Keratinocyte (primary cell): Measurements from ENCODE around the gene IFT122. TPM values are rescaled to one million over a fixed set of nuclear protein-coding genes. Genes with fewer than 3 reads are reported as not detected.

Experiments used
- DNase-seq: peaks from one replicate; pipeline ENCODE4 v3.0.0-alpha.2; 2011; ENCODE audit warnings: low read depth, missing footprints, low spot score
- FAIRE-seq: peaks from 2 replicates; lab custom pipeline; 2011; peaks lifted over from hg19 to GRCh38; lab: Jason Lieb, UNC
- H2AFZ ChIP-seq: 2 replicates; pipeline ENCODE4 v1.6.0; 2012; ENCODE audit warnings: low read length, control low read depth, inconsistent platforms; ENCODE audit not compliant: control insufficient read depth
- H3K27ac ChIP-seq: 2 replicates; pipeline ENCODE4 v1.5.1; 2011; ENCODE audit warnings: low read length; ENCODE audit not compliant: control insufficient read depth, insufficient read depth
- H3K27me3 ChIP-seq: 3 replicates; pipeline ENCODE4 v1.6.0; 2011; ENCODE audit warnings: low read length; ENCODE audit not compliant: control insufficient read depth, insufficient read depth; ENCODE audit errors: extremely low read depth
- H3K36me3 ChIP-seq, 2 experiments: 2 replicates in 1 of 2; 3 replicates in 1 of 2; pipeline ENCODE4 v1.5.1; 2011; ENCODE audit warnings: low read length in 2 of 2, mild to moderate bottlenecking in 1 of 2; ENCODE audit not compliant: control insufficient read depth in 2 of 2, insufficient read depth in 2 of 2; ENCODE audit errors: extremely low read depth in 1 of 2
- H3K4me1 ChIP-seq: 3 replicates; pipeline ENCODE4 v1.5.1; 2011; ENCODE audit warnings: low read length; ENCODE audit not compliant: control insufficient read depth, insufficient read depth; ENCODE audit errors: extremely low read depth
- H3K4me2 ChIP-seq: 3 replicates; pipeline ENCODE4 v1.6.0; 2011; ENCODE audit warnings: low read depth, low read length; ENCODE audit not compliant: control insufficient read depth, insufficient read depth; ENCODE audit errors: extremely low read depth
- H3K4me3 ChIP-seq, 3 experiments: fragments of 200-600 bp in 1 of 3; sonication (generic) in 1 of 3; 2 replicates in 2 of 3; 3 replicates in 1 of 3; pipeline ENCODE4 v1.5.1; 2011 to 2016; ENCODE audit warnings: low read length in 3 of 3, mild to moderate bottlenecking in 3 of 3, control low read depth in 2 of 3, inconsistent platforms in 1 of 3, low read depth in 1 of 3, mixed read lengths in 1 of 3, mixed run types in 1 of 3, moderate library complexity in 1 of 3; ENCODE audit not compliant: control insufficient read depth in 2 of 3, insufficient read depth in 2 of 3; ENCODE audit errors: extremely low read depth in 1 of 3
- H3K79me2 ChIP-seq: 2 replicates; pipeline ENCODE4 v1.6.0; 2012; ENCODE audit warnings: low read length; ENCODE audit not compliant: control insufficient read depth, insufficient read depth
- H3K9ac ChIP-seq: 3 replicates; pipeline ENCODE4 v1.6.0; 2011; ENCODE audit warnings: low read length; ENCODE audit not compliant: control insufficient read depth, insufficient read depth; ENCODE audit errors: extremely low read depth
- H3K9me1 ChIP-seq: 3 replicates; pipeline ENCODE4 v1.6.0; 2011; ENCODE audit warnings: low read length; ENCODE audit not compliant: control insufficient read depth, insufficient read depth; ENCODE audit errors: extremely low read depth
- H3K9me3 ChIP-seq: 2 replicates; pipeline ENCODE4 v1.5.1; 2012; ENCODE audit warnings: low read depth, low read length; ENCODE audit not compliant: control insufficient read depth
- H4K20me1 ChIP-seq: 3 replicates; pipeline ENCODE4 v1.6.0; 2011; ENCODE audit warnings: low read length; ENCODE audit not compliant: control insufficient read depth, insufficient read depth; ENCODE audit errors: extremely low read depth
- EZH2 ChIP-seq: IDR thresholded peaks from one replicate; pipeline ENCODE4 v1.6.1; 2012; ENCODE audit warnings: inconsistent platforms, mild to moderate bottlenecking, low read length, moderate library complexity
- dilution Hi-C: fragments of 300-500 bp; cut with MboI; formaldehyde crosslinking; loops from one replicate; pipeline ENCODE4 v1.7.0; 2020; ENCODE audit warnings: low sequenced_read_pairs; ENCODE audit not compliant: extremely low pct_ligation_motif_present
- polyA plus RNA-seq, 5 experiments: library from polyadenylated mRNA; depleted of rRNA in 3 of 5; stranded (reverse) in 3 of 5; stranded (forward) in 1 of 5; unstranded in 1 of 5; fragments of >200 nt; gene quantifications; 1 replicate in 1 of 5; 2 replicates in 3 of 5; 3 replicates in 1 of 5; pipeline versions ENCODE4 v1.2.1 to v1.2.3, GENCODE V29; 2011 to 2012; ENCODE audit warnings: missing spikeins in 2 of 5, low read depth in 1 of 5, low replicate concordance in 1 of 5
- TF ChIP-seq, protein P1 (sequence below), 3 experiments: IDR thresholded peaks in 1 of 3; conservative IDR thresholded peaks in 1 of 3; optimal IDR thresholded peaks in 1 of 3; 2 replicates in 2 of 3; 3 replicates in 1 of 3; pipeline versions ENCODE3 to v1.5.1; 2011; ENCODE audit warnings: low read length in 3 of 3, mild to moderate bottlenecking in 3 of 3, moderate library complexity in 2 of 3, control low read depth in 1 of 3, inconsistent platforms in 1 of 3; ENCODE audit not compliant: insufficient read depth in 2 of 3; ENCODE audit errors: extremely low read depth in 1 of 3

IFT122 gene
- polyA plus RNA-seq, 1 donor (not counting 4 experiments of a cell fraction or from before 2014, with no cell fraction given): 7.1 TPM

DNA sequence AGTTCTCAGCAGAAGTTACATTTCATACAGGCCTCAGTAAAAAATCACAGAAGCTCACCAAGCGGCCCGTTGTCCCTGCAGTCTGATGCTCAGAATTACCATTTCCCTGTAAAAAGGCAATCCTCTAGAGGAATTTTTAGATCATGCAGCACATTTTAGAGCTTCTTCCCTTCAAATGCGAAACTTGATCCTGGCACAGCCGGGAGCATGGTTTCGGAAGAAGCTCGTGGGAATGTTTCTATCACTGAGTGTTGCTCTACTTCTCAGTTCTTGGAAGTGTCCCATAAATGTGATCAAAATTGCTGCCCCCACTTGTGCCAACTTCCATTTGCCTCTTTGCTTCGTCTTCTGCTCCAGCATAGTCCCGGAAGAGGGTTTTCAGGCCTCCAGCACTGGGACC is 99.2 kb downstream of the IFT122 start:
- H2AFZ ChIP-seq: no peak overlapping the region
- H3K4me2 ChIP-seq: no peak overlapping the region
- TF ChIP-seq, protein P1, sequence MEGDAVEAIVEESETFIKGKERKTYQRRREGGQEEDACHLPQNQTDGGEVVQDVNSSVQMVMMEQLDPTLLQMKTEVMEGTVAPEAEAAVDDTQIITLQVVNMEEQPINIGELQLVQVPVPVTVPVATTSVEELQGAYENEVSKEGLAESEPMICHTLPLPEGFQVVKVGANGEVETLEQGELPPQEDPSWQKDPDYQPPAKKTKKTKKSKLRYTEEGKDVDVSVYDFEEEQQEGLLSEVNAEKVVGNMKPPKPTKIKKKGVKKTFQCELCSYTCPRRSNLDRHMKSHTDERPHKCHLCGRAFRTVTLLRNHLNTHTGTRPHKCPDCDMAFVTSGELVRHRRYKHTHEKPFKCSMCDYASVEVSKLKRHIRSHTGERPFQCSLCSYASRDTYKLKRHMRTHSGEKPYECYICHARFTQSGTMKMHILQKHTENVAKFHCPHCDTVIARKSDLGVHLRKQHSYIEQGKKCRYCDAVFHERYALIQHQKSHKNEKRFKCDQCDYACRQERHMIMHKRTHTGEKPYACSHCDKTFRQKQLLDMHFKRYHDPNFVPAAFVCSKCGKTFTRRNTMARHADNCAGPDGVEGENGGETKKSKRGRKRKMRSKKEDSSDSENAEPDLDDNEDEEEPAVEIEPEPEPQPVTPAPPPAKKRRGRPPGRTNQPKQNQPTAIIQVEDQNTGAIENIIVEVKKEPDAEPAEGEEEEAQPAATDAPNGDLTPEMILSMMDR (optimal IDR thresholded peaks at IDR 0.05 in 1 of 3, IDR thresholded peaks at IDR 0.05 in 1 of 3, conservative IDR thresholded peaks at IDR 0.05 in 1 of 3; ENCODE audit: extremely low read depth in 1 of 3, insufficient read depth in 2 of 3, low read length in 3 of 3): no peak
- TF ChIP-seq EZH2: no peak
- no peaks in the 10 kb centered on the region for H3K9me1 ChIP-seq
- H3K79me2 ChIP-seq: no peaks in the 10 kb centered on the region
- no peak for FAIRE-seq
- dilution Hi-C loops: no loop called here
- no peaks in the 10 kb centered on the region for H3K4me1 ChIP-seq
- H3K36me3 ChIP-seq: no peaks in the 10 kb centered on the region
- H3K4me3 ChIP-seq: no peak overlapping the region
- DNase-seq: no peak
- no peaks in the 10 kb centered on the region for H3K27me3 ChIP-seq
- H3K9ac ChIP-seq: no peak overlapping the region
- no peaks in the 10 kb centered on the region for H3K9me3 ChIP-seq
- no peak overlapping the region for H3K27ac ChIP-seq
- H4K20me1 ChIP-seq: no peaks in the 10 kb centered on the region

DNA sequence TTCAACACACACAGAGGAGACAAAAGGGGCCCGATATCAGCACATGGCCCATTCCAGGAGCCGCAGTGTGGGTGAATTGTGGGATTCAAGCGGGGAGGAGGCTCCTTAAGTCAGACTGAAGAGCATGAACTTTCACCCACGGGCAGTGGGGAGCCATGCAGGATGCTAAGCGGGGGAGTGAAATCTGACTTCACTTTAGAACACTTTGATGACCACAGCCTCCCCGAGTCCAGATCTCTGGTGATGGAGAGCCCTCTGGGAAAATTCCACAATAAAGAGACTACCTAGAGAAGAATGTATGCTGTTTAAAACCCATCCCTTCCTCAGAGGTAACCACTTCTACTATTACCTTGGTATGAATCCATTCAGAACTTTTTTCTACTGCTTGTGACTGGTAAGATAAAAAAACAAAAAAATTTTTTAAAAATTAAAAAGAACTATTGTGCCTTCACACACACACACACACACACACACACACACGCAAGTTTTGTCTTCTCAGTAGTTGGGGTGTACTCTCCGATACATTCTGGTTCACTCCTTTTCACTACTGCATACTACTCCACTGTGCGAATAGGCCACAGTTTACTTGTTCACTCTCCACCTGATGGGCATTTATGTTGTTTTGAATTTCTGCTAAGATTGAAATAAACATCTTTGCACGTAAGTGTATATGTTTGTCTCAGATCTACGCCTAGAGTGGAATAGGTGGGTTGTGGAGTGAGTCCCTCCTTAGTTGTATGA is 100.9 kb downstream of the IFT122 start:
- Histone ChIP-seq H3K27me3 (no peaks in the 10 kb centered on the region), H2AFZ (no peak overlapping the region), H3K9me1 (no peaks in the 10 kb centered on the region), H4K20me1 (no peaks in the 10 kb centered on the region), H3K4me2 (no peak overlapping the region), H3K36me3 (no peaks in the 10 kb centered on the region), H3K9me3 (no peaks in the 10 kb centered on the region), H3K9ac (no peak overlapping the region), H3K27ac (no peak overlapping the region), H3K4me3 (no peak overlapping the region), H3K4me1 (no peaks in the 10 kb centered on the region), H3K79me2 (no peaks in the 10 kb centered on the region)
- dilution Hi-C loops: no loop called here
- FAIRE-seq (no peak), DNase-seq (no peak)
- TF ChIP-seq, protein P1 (optimal IDR thresholded peaks at IDR 0.05 in 1 of 3, IDR thresholded peaks at IDR 0.05 in 1 of 3, conservative IDR thresholded peaks at IDR 0.05 in 1 of 3; ENCODE audit: extremely low read depth in 1 of 3, insufficient read depth in 2 of 3, low read length in 3 of 3): no peak
- TF ChIP-seq EZH2: no peak
